Endometrial microvascular endothelial cells (primary cell): ENCODE data around the gene CMAS. TPM values are rescaled to one million over a fixed set of nuclear protein-coding genes. Genes with fewer than 3 reads are reported as not detected.
"Not testable (repeated sequence)": the region's sequence is repeated elsewhere in the genome, so short reads cannot be mapped to it uniquely, and the experiment has no call there.

ENCODE experiments used
- in situ Hi-C: cut with HindIII; loops from 2 replicates; pipeline ENCODE4 v1.10.0; 2017; ENCODE audit warnings: low sequenced_read_pairs, low pct_unique_long_range_greater_than_20kb; ENCODE audit errors: inconsistent ontology term
- total RNA-seq: library from RNA; depleted of rRNA; stranded (reverse); fragments of >200 nt; gene quantifications from one replicate; pipeline ENCODE4 v1.2.3, GENCODE V29; 2015; ENCODE audit errors: inconsistent ontology term

The CMAS gene
- total RNA-seq, 1 donor from 2014 or later = 34.7 TPM

GRCh38 chr12:22043943-22044342 lies 2.1 kb upstream of the CMAS start:
- in situ Hi-C loops = no loop called here

GRCh38 chr12:22044391-22044790 lies 1.6 kb upstream of the CMAS start:
- in situ Hi-C loops = no loop called here

GRCh38 chr12:22046968-22047390 lies 961 bp downstream of the CMAS start:
- in situ Hi-C loops = no loop called here

GRCh38 chr12:22047494-22047893 lies 1.5 kb downstream of the CMAS start:
- in situ Hi-C loops = no loop called here

- in situ Hi-C loops = no loop called here
Measured at GRCh38 chr12:22048351-22049041, 2.5 kb downstream of the CMAS start.

GRCh38 chr12:22050078-22050477 lies 4.1 kb downstream of the CMAS start:
- in situ Hi-C loops = no loop called here

- in situ Hi-C loops = no loop called here
Measured at GRCh38 chr12:22051114-22051698, 5.2 kb downstream of the CMAS start.

- in situ Hi-C loops = not testable (repeated sequence)
Measured at GRCh38 chr12:22052994-22053393, 7.0 kb downstream of the CMAS start.

- in situ Hi-C loops = no loop called here
Measured at GRCh38 chr12:22054155-22054554, 8.1 kb downstream of the CMAS start.

- in situ Hi-C loops = no loop called here
Measured at GRCh38 chr12:22056607-22057006, 10.6 kb downstream of the CMAS start.

GRCh38 chr12:22059976-22060647 lies 14.1 kb downstream of the CMAS start:
- in situ Hi-C loops = no loop called here

- in situ Hi-C loops = no loop called here
Measured at GRCh38 chr12:22064968-22065367, 18.9 kb downstream of the CMAS start.

- in situ Hi-C loops = no loop called here
Measured at GRCh38 chr12:22066310-22066709, 20.3 kb downstream of the CMAS start.

- in situ Hi-C loops = no loop called here
Measured at GRCh38 chr12:22069851-22070250, 23.8 kb downstream of the CMAS start.

GRCh38 chr12:22082190-22082701 lies 36.2 kb downstream of the CMAS start:
- in situ Hi-C loops = no loop called here

- in situ Hi-C loops = no loop called here
Measured at GRCh38 chr12:22083167-22083566, 37.1 kb downstream of the CMAS start.

GRCh38 chr12:22084852-22085251 lies 38.8 kb downstream of the CMAS start:
- in situ Hi-C loops = no loop called here

- in situ Hi-C loops = no loop called here
Measured at GRCh38 chr12:22088886-22089285, 42.9 kb downstream of the CMAS start.

- in situ Hi-C loops = no loop called here
Measured at GRCh38 chr12:22089486-22089885, 43.5 kb downstream of the CMAS start.

GRCh38 chr12:22099062-22099461 lies 53.0 kb downstream of the CMAS start:
- in situ Hi-C loops = not testable (repeated sequence)
